ENCODE results near the gene PPP2R5B.

DNA sequence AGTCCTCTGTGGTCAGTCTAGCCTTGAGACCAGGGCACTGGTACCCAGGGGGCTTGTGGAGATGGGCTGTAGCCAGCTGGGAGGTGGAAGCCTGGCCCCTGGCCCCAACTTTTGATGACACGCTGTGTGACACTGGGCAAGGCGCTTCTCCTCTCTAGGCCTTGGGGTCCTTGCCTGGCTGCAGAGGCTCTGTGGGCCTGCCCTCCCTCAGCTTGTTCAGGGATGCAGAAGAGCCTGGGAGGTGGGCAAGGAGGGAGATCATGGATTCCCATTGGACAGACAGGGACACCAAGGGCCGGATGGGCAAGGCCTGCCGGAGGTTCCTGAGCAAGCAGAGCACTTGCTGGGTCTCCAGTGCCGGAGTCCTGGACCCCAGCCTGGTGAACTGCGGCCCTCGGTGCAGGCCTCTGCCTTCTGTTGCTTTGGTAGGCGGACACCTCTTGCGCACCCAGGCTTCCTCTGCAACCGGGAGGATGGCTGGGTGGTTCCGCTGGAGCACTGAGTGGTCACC is 1.3 kb upstream of the PPP2R5B start:
- TF ChIP-seq, protein P1, sequence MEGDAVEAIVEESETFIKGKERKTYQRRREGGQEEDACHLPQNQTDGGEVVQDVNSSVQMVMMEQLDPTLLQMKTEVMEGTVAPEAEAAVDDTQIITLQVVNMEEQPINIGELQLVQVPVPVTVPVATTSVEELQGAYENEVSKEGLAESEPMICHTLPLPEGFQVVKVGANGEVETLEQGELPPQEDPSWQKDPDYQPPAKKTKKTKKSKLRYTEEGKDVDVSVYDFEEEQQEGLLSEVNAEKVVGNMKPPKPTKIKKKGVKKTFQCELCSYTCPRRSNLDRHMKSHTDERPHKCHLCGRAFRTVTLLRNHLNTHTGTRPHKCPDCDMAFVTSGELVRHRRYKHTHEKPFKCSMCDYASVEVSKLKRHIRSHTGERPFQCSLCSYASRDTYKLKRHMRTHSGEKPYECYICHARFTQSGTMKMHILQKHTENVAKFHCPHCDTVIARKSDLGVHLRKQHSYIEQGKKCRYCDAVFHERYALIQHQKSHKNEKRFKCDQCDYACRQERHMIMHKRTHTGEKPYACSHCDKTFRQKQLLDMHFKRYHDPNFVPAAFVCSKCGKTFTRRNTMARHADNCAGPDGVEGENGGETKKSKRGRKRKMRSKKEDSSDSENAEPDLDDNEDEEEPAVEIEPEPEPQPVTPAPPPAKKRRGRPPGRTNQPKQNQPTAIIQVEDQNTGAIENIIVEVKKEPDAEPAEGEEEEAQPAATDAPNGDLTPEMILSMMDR (IDR thresholded peaks at IDR 0.05) = no peak
- no peak for TF ChIP-seq POLR2A (IDR thresholded peaks at IDR 0.05)
